Mucosa of descending colon (tissue), 3 donors: ENCODE measurements around the gene VPS13D. TPM values are rescaled to one million over a fixed set of nuclear protein-coding genes. Genes with fewer than 3 reads are reported as not detected.

Experiments
- ATAC-seq: fragments of 200-7000 bp; cut with Tn5 transposase; one replicate; pipeline ENCODE4 v1.9.1; 2020; ENCODE audit warnings: mild to moderate bottlenecking, moderate library complexity
- DNase-seq, 3 donors: peaks; one replicate each; pipeline ENCODE4 v3.0.0-alpha.2; 2020
- H3K36me3 ChIP-seq: fragments of 200-600 bp; one replicate; pipeline ENCODE4 v1.8.0; 2021; ENCODE audit warnings: low read depth, mild to moderate bottlenecking
- H3K4me1 ChIP-seq: fragments of 200-600 bp; one replicate; pipeline ENCODE4 v1.8.0; 2021; ENCODE audit warnings: low read depth, mild to moderate bottlenecking
- H3K4me3 ChIP-seq: fragments of 200-600 bp; one replicate; pipeline ENCODE4 v1.8.0; 2021; ENCODE audit warnings: mild to moderate bottlenecking
- H3K9me3 ChIP-seq: fragments of 200-600 bp; one replicate; pipeline ENCODE4 v1.8.0; 2021; ENCODE audit warnings: mild to moderate bottlenecking
- intact Hi-C, 2 donors: fragments of 100-400 bp; cut with DNase I in 1 of 2; cut with micrococcal nuclease in 1 of 2; formaldehyde crosslinking; loops; one replicate each; pipeline versions ENCODE4 v1.11.0 to v1.11.1; 2022; cut with DNase I, micrococcal nuclease
- total RNA-seq, 3 donors: library from RNA; stranded (reverse); fragmentation: NEBNext Ultra II Directional in 2 of 3; extraction: Animal tissue kit (Norgen Biotek cat#: 25700) in 2 of 3; gene quantifications; one replicate each; pipeline versions ENCODE4 v1.2.1 to v1.2.4, GENCODE V29; 2021 to 2023
- TF ChIP-seq, protein P1 (sequence below): fragments of 200-600 bp; IDR thresholded peaks from one replicate; pipeline ENCODE4 v1.8.0; 2022; ENCODE audit warnings: antibody characterized with exemption, mild to moderate bottlenecking
- donor health status: DM: no; HTN: no; CAD: no; lungs with moderate emphysema.
- donor health status: DM: no; HTN: no; CAD: no.
- donor health status: DM: no; HTN: yes; CAD: no.

Gene VPS13D
- total RNA-seq, 3 donors from 2014 or later: 70.1 to 96.6 (median 96.6) TPM

DNA sequence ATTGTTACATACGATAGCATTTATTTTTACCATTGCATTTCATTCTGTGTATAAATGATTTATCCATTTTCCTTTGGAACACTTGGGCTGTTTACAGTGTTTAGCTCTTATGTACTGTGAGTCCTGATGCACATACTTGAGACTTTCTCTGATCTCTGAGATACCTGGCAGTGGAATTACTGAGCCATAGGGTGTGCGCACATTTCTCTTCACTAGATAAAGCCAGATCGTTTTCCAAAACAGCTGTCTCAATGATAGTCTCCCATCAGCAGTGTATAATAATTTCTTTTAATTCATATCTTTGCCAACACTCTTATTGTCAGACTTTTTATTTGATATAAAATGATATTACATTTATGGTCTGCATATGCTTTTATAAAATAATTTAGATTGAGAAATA is 66.2 kb downstream of the VPS13D start:
- Histone ChIP-seq H3K36me3 (peaks cover 12% of the 10 kb centered on the region), H3K4me3 (no peak overlapping the region), H3K9me3 (no peaks in the 10 kb centered on the region), H3K4me1 (no peaks in the 10 kb centered on the region)
- DNase-seq (no peak), ATAC-seq (no peak)
- TF ChIP-seq, protein P1, sequence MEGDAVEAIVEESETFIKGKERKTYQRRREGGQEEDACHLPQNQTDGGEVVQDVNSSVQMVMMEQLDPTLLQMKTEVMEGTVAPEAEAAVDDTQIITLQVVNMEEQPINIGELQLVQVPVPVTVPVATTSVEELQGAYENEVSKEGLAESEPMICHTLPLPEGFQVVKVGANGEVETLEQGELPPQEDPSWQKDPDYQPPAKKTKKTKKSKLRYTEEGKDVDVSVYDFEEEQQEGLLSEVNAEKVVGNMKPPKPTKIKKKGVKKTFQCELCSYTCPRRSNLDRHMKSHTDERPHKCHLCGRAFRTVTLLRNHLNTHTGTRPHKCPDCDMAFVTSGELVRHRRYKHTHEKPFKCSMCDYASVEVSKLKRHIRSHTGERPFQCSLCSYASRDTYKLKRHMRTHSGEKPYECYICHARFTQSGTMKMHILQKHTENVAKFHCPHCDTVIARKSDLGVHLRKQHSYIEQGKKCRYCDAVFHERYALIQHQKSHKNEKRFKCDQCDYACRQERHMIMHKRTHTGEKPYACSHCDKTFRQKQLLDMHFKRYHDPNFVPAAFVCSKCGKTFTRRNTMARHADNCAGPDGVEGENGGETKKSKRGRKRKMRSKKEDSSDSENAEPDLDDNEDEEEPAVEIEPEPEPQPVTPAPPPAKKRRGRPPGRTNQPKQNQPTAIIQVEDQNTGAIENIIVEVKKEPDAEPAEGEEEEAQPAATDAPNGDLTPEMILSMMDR: no peak
- intact Hi-C loops: no loop called here

DNA sequence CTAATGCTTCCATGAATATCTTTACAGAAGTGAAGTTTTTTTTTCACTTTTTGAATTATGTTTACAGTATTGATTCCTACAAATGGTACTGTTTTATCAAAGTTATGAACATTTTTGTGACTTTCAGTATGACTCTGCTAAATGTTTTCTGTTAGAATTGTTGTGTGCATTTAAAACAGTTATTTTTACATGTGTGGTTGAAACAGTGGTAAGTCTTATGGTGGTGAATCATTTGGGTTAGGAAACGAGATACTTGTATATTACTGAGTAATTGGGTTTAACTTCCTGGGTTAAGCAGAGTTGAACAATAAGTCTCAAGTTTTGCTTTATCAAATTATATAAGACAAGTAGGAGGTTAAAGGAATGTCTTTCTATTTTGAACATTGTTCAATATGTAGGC is 66.8 kb downstream of the VPS13D start:
- Histone ChIP-seq H3K9me3 (no peaks in the 10 kb centered on the region), H3K4me3 (no peak overlapping the region), H3K36me3 (peaks cover 12% of the 10 kb centered on the region), H3K4me1 (no peaks in the 10 kb centered on the region)
- DNase-seq (no peak), ATAC-seq (no peak)
- intact Hi-C loops: no loop called here
- TF ChIP-seq, protein P1: no peak

DNA sequence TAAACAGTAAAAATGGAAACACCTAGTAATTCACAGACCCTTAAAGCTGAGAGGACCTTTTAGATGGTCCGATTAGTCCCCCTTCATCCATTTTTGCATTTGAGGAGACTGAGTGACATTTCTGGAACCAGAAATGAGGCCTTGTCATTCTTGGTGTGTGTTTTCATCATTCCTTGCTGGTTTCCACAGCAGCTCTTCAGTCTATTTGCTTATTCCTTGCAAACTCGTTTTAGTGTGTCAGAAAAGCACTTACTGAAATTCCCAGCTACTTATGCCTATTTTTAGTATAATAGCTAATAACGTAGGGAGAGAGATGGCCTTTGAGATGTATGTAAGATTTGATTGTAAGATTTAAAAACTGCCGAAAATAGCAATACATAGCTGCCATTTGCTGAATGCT is 70.9 kb downstream of the VPS13D start:
- Histone ChIP-seq H3K4me3 (no peak overlapping the region), H3K9me3 (no peaks in the 10 kb centered on the region), H3K4me1 (no peaks in the 10 kb centered on the region), H3K36me3 (peaks cover 4% of the 10 kb centered on the region)
- no peak for DNase-seq
- TF ChIP-seq, protein P1: no peak
- intact Hi-C loops: no loop called here
- ATAC-seq: no peak

DNA sequence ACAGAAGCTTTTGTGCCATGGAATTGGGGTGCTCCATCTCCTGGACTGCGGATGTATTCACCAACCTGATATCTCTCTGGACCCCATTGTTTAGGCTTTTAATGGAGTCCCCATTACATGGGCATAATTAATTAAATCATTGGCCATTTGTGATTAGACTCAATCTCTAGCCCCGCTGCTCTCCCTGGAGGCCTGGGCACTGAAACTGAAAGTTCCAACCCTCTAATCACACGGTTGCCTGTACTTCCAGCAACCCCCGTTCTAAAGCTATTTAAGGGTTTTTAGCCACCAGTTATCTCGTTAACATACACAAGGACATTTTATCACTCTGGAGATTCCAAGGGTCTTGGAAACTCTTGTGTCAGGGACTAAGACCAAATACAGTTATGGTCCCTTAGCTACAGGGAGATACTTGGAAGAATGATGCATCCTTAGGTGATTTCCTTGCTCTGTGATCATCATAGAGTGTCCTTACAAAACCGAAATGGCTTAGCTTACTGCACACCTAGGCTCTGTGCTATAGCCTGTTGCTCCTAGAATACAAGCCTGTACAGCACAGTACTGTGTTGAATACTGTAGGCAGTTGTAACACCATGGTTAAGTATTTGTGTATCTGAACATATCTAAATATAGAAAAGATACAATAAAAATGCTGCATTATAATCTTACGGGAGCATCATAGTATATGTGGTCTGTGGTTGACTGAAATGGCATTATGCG is 71.8 kb downstream of the VPS13D start:
- Histone ChIP-seq H3K36me3 (peaks cover 4% of the 10 kb centered on the region), H3K4me1 (no peaks in the 10 kb centered on the region), H3K4me3 (no peak overlapping the region), H3K9me3 (no peaks in the 10 kb centered on the region)
- intact Hi-C loops: no loop called here
- TF ChIP-seq, protein P1: no peak
- DNase-seq (no peak), ATAC-seq (no peak)

DNA sequence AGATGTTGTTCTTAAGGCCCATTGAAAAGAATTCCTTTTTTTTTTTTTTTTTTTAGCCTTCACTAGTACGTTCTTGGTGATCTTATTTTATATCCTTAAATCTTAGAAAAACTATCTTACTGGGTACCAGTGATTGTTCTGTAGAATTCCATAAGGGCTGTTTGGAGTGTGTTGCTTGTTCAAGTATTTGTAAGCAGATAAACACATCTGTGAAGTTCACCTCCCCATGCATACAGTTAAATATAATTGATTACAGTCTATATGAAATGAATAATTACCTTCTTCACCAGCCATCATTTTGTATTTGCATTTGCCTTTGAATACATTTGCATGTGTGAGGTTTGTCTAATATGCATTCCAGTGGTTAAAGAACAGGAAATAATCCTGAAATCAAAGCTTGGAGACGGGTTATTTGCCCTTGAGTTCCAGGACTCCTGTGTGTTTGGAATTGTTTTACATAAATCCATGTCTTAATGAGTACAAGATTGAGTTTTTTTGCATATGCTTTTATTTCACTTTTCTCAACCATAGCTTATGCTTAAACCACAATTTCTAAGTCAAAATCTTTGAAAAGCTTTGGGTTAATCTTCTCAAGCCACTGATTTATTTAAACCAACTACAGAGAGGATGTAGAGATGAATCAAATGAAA is 73.1 kb downstream of the VPS13D start:
- H3K4me1 ChIP-seq: no peaks in the 10 kb centered on the region
- no peaks in the 10 kb centered on the region for H3K9me3 ChIP-seq
- no peak for ATAC-seq
- intact Hi-C loops: no loop called here
- TF ChIP-seq, protein P1: no peak
- H3K4me3 ChIP-seq: no peak overlapping the region
- DNase-seq: no peak
- peaks cover 4% of the 10 kb centered on the region for H3K36me3 ChIP-seq
